ENCODE data around the gene STING1. TPM values are rescaled to one million over a fixed set of nuclear protein-coding genes. Genes with fewer than 3 reads are reported as not detected.
A peak's percentile ranks its signal among the peaks of the same experiment; 100 is the strongest.

Gene STING1
- total and polyA plus RNA-seq, 10 of the 15 experiments (the other 5 are each of a cell fraction or from before 2014, with no cell fraction given), result 10.1 to 56.1 (median 41.0) TPM

- Histone ChIP-seq H3K27me3 (replicated peaks in 1 of 2; ENCODE audit: control insufficient read depth in 2 of 2, insufficient read depth in 2 of 2, low read length in 1 of 2) (no peaks in the 10 kb centered on the region), H3K4me2 (ENCODE audit: control insufficient read depth, insufficient read depth) (no peak overlapping the region), H3K79me2 (ENCODE audit: control insufficient read depth, insufficient read depth, low read length) (no peaks in the 10 kb centered on the region), H3K36me3 (ENCODE audit: control insufficient read depth in 2 of 2, insufficient read depth in 2 of 2, low read length in 1 of 2) (peaks cover 0 to 4% of the 10 kb centered on the region in 2 experiments; a peak in 2 of 4 replicates), H3K4me1 (ENCODE audit: control insufficient read depth, insufficient read depth, low read length) (peaks cover 12% of the 10 kb centered on the region), H3K9me3 (replicated peaks; ENCODE audit: control insufficient read depth, insufficient read depth, low read length) (no peaks in the 10 kb centered on the region), H2AFZ (ENCODE audit: control insufficient read depth, low read depth, low read length) (no peak overlapping the region), H4K20me1 (ENCODE audit: control insufficient read depth, insufficient read depth) (no peaks in the 10 kb centered on the region), H3K4me3 (no peak overlapping the region), H3K9ac (ENCODE audit: control insufficient read depth, insufficient read depth, low read length) (no peak overlapping the region), H3K27ac (ENCODE audit: control insufficient read depth, insufficient read depth) (no peak overlapping the region)
- 31% methylated on average over 2 of the region's 2 CpGs for WGBS (ENCODE audit: insufficient coverage, insufficient replicate concordance, low lambda C conversion rate, missing lambda C conversion rate)
- intact Hi-C loops (cut with micrococcal nuclease; ENCODE audit: unreplicated experiment), result no loop called here
- FAIRE-seq (no peak), ATAC-seq (peak; percentile 32), DNase-seq (ENCODE audit: low read depth, low spot score) (no peak)
- no TSS peak for BruUV-seq (replicated peaks)
- ChIA-PET POLR2A (interaction anchor here (1.0 to 1.3 kb wide), 2 partner anchors 15 to 35 kb away, joined by 3 to 4 read pairs; partner anchors contain the start of gene DNAJC18), CTCF (interaction anchor here (1.0 to 2.1 kb wide), 5 partner anchors 9 to 40 kb away, joined by 3 to 10 read pairs (median 5); partner anchors contain the start of gene STING1), SMC1A (ENCODE audit: uncharacterized antibody, unreplicated experiment) (interaction anchor here (1.0 kb wide), 1 partner anchor 9 kb away, joined by 3 read pairs; the partner anchor contains the start of gene STING1), RAD21 (ENCODE audit: unreplicated experiment) (interaction anchor here (1.2 to 1.9 kb wide), 4 partner anchors 11 to 50 kb away, joined by 3 to 5 read pairs (median 4); partner anchors contain the start of gene ECSCR)
- 0 out of 2 replicates have a peak, but pooled peaks have one; percentile 16 for TF ChIP-seq EED (IDR thresholded peaks at IDR 0.05; ENCODE audit: low read depth)
- no peak for TF ChIP-seq ASH2L (IDR thresholded peaks at IDR 0.05; ENCODE audit: borderline replicate concordance, low read depth)
- no peak for TF ChIP-seq CBFB (IDR thresholded peaks at IDR 0.05; ENCODE audit: low read depth)
- TF ChIP-seq HDGF (IDR thresholded peaks at IDR 0.05), result no peak
- TF ChIP-seq NFYA (IDR thresholded peaks at IDR 0.05; ENCODE audit: borderline replicate concordance, low read depth, low read length), result no peak
- peak in 1 of 3 experiments; percentile 3; a peak in 1 of 6 replicates for TF ChIP-seq CTCF (IDR thresholded peaks at IDR 0.05 in 2 of 3, conservative IDR thresholded peaks at IDR 0.05 in 1 of 3; ENCODE audit: control insufficient read depth in 2 of 3, extremely low read depth in 1 of 3, insufficient read depth in 1 of 3, low read depth in 3 of 3, low read length in 3 of 3)
- no peak for TF ChIP-seq ZBTB40 (IDR thresholded peaks at IDR 0.05; ENCODE audit: borderline replicate concordance)
- TF ChIP-seq ZNF207 (IDR thresholded peaks at IDR 0.05; ENCODE audit: borderline replicate concordance), result no peak
- TF ChIP-seq IKZF1 (conservative IDR thresholded peaks at IDR 0.05), result no peak
- no peak for TF ChIP-seq ATF7 (IDR thresholded peaks at IDR 0.05; ENCODE audit: low read depth)
- TF ChIP-seq CBX3 (IDR thresholded peaks at IDR 0.05; ENCODE audit: borderline replicate concordance, low read depth), result no peak
- in situ Hi-C loops (cut with MboI), result no loop called here
These were observed 9.0 kb downstream of the STING1 start for GRCh38 chr5:139473565-139473964.

All from GM12878 (cell line).